T-cell (primary cell): ENCODE measurements around the gene TLCD3B. TPM values are rescaled to one million over a fixed set of nuclear protein-coding genes. Genes with fewer than 3 reads are reported as not detected.

Experiments used
- ATAC-seq, 4 experiments: fragments of 200-7000 bp in 3 of 4; fragments of 150-1000 bp in 1 of 4; cut with Tn5 transposase; replicated peaks in 1 of 4; 1 replicate in 3 of 4; 2 replicates in 1 of 4; pipeline ENCODE4 v1.10.0; 2021; ENCODE audit warnings: moderate library complexity in 3 of 4, mild to moderate bottlenecking in 2 of 4, moderate number of reproducible peaks in 1 of 4
- CTCF ChIA-PET, 2 donors: fragments of 300-600 bp; sonication (Branson Sonifier 250); formaldehyde crosslinking; loops; one replicate each; lab custom pipeline; 2022; ENCODE audit warnings: antibody characterized with exemption in 2 of 2; lab: Charles Lee
- POLR2A ChIA-PET, 2 donors: fragments of 300-600 bp; sonication (Branson Sonifier 250); formaldehyde crosslinking; loops; one replicate each; lab custom pipeline; 2022; ENCODE audit warnings: antibody characterized with exemption in 2 of 2; lab: Charles Lee
- DNase-seq, 35 experiments: peaks; one replicate each; pipeline versions ENCODE4 v3.0.0 to v3.0.0-alpha.2; 2013 to 2023
- H3K27ac ChIP-seq: one replicate; pipeline ENCODE4 v1.5.1; 2013; ENCODE audit warnings: low read length
- H3K27me3 ChIP-seq, 2 experiments: replicated peaks in 1 of 2; 1 replicate in 1 of 2; 2 replicates in 1 of 2; pipeline versions ENCODE4 v1.6.1 to v1.7.0; 2013; ENCODE audit warnings: low read length in 1 of 2, mixed read lengths in 1 of 2; ENCODE audit not compliant: control insufficient read depth in 2 of 2, insufficient read depth in 2 of 2; ENCODE audit errors: extremely low read depth in 1 of 2
- H3K36me3 ChIP-seq, 2 donors: 1 replicate in 1 of 2; 2 replicates in 1 of 2; pipeline versions ENCODE4 v1.6.1 to v1.7.0; 2013; ENCODE audit warnings: low read length in 1 of 2; ENCODE audit not compliant: control insufficient read depth in 2 of 2, insufficient read depth in 1 of 2; ENCODE audit errors: extremely low read depth in 1 of 2
- H3K4me1 ChIP-seq, 2 experiments: 1 replicate in 1 of 2; 2 replicates in 1 of 2; pipeline versions ENCODE4 v1.6.1 to v1.7.0; 2013; ENCODE audit warnings: low read length in 2 of 2, mixed read lengths in 1 of 2; ENCODE audit not compliant: insufficient read depth in 2 of 2, control insufficient read depth in 1 of 2; ENCODE audit errors: extremely low read depth in 1 of 2
- H3K4me3 ChIP-seq, 2 donors: 1 replicate in 1 of 2; 2 replicates in 1 of 2; pipeline versions ENCODE4 v1.5.1 to v1.7.0; 2013; ENCODE audit warnings: mild to moderate bottlenecking in 2 of 2, low read length in 1 of 2, moderate library complexity in 1 of 2; ENCODE audit not compliant: control insufficient read depth in 1 of 2; ENCODE audit errors: extremely low read depth in 1 of 2
- H3K9me3 ChIP-seq: 2 replicates; pipeline ENCODE4 v1.7.0; 2013
- H3K27ac Mint-ChIP-seq, 2 donors: one replicate each; pipeline ENCODE4 v1.8.0; 2020 to 2021; ENCODE audit warnings: mild to moderate bottlenecking in 2 of 2, mixed read lengths in 2 of 2
- H3K27me3 Mint-ChIP-seq, 2 donors: one replicate each; pipeline ENCODE4 v1.8.0; 2021 to 2022; ENCODE audit warnings: mixed read lengths in 2 of 2
- H3K36me3 Mint-ChIP-seq: one replicate; pipeline ENCODE4 v1.8.0; 2021; ENCODE audit warnings: mixed read lengths
- H3K4me1 Mint-ChIP-seq, 3 donors: one replicate each; pipeline ENCODE4 v1.8.0; 2020 to 2022; ENCODE audit warnings: mixed read lengths in 3 of 3, mild to moderate bottlenecking in 1 of 3
- H3K4me3 Mint-ChIP-seq, 3 donors: one replicate each; pipeline ENCODE4 v1.8.0; 2020 to 2022; ENCODE audit warnings: mild to moderate bottlenecking in 3 of 3, mixed read lengths in 3 of 3, moderate library complexity in 3 of 3
- H3K9me3 Mint-ChIP-seq, 3 donors: one replicate each; pipeline ENCODE4 v1.8.0; 2020 to 2022; ENCODE audit warnings: mixed read lengths in 3 of 3
- WGBS: methylation state at CpG from one replicate; pipeline ENCODE4 v1.1.5; 2013; ENCODE audit warnings: missing lambda C conversion rate; ENCODE audit not compliant: insufficient coverage; 5-methylcytosine and 5-hydroxymethylcytosine counted together
- total RNA-seq, 35 experiments: library from RNA in 6 of 35; stranded (reverse) in 6 of 35; fragments of 120-200 nt in 1 of 35; gene quantifications; one replicate each; pipeline versions ENCODE4 v1.2.1 to v1.2.4 and lab custom pipeline; 2013 to 2026

Gene TLCD3B
- total RNA-seq, 5 donors from 2014 or later (not counting 1 experiment from before 2014, with no cell fraction given), result 0.25 to 0.32 (median 0.25) TPM; not detected in 2

GRCh38 chr16:30010844-30011713 is 20.0 kb downstream of the TLCD3B start, which contains the start of gene DOC2A:
DOC2A (minus strand) TSS chr16:30011027; CDS start chr16:30010222, 805 bp downstream.
- Histone ChIP-seq H3K27ac (no peak within 1 kb of the TSS), H3K36me3 (no peaks in the 10 kb centered on the region), H3K27me3 (peaks cover 4 to 53% of the 10 kb centered on the region in 2 experiments), H3K9me3 (no peaks in the 10 kb centered on the region), H3K4me1 (peaks cover 3 to 21% of the 10 kb centered on the region in 2 experiments), H3K4me3 (peak within 1 kb of the TSS; percentile 41 to 57)
- H3K27me3 Mint-ChIP-seq, result peaks cover 4 to 25% of the 10 kb centered on the region in 2 donors
- peak within 1 kb of the TSS; percentile 78 to 90 (median 82) for H3K4me3 Mint-ChIP-seq
- DNase-seq, result peak in 14 of 35 experiments; percentile 18 to 50 (median 29)
- ChIA-PET CTCF (no interaction called here), POLR2A (interaction anchor here in 1 of 2 donors (0.5 kb wide), 1 partner anchor 162 kb away, joined by 6 read pairs; no protein-coding TSS in a partner anchor)
- no peak within 1 kb of the TSS for H3K27ac Mint-ChIP-seq
- ATAC-seq, result peak; percentile 65 to 76 (median 71)
- peaks cover 6 to 15% (median 10%) of the 10 kb centered on the region in 3 donors for H3K4me1 Mint-ChIP-seq
- 1% methylated on average over 62 of the region's 99 CpGs for WGBS
- H3K9me3 Mint-ChIP-seq, result no peaks in the 10 kb centered on the region
- H3K36me3 Mint-ChIP-seq, result no peaks in the 10 kb centered on the region

DNA sequence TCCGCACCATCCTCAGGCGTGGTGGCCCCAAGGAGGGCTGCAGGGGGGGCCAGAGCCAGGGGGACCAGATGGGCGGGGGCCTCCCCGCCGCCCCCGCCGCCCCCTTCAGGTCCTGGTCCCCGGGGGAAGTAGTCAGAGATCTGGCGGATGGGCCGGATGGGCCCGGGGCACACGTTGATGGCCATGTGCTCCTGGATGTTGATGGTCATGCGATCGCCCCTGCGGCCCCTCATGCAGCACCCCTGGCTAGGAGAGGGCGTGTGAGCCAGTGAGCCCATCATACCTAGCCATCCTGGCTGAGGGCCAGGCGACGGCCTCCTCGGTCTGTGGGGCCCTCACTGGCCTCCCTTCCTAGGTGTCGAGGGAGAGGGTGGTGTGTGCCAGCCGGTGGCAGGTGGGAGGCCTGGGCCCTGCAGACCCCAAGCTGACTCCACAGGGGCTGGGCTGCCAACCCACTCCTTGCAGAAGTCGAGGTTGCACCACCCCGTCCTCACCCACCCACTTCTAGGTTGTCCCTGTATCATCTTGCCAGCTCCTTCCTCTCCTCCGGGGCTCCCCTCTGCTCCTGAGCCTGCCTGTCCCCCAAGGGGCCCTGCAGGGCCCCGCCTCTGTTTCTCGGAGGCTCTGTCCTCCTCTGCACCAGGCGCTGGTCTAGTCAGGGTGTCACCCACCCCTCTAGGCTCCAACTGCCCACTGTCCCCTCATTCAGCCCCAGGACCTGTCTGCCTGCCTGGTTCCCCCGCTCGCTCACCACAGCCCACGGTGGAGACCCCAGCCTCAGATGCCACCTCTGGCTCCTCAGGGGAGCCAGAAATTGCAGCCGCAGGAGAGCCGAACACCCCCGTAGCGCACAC is 20.9 kb downstream of the TLCD3B start:
- H3K27me3 Mint-ChIP-seq, result peaks cover 4 to 25% of the 10 kb centered on the region in 2 donors
- peaks cover 3 to 26% of the 10 kb centered on the region in 2 experiments for H3K4me1 ChIP-seq
- H3K4me3 ChIP-seq, result peak overlapping the region in 1 of 2 donors; percentile 54
- no peak for DNase-seq
- peak in 3 of 4 experiments; percentile 4 to 14 (median 8) for ATAC-seq
- peaks cover 6 to 15% (median 12%) of the 10 kb centered on the region in 3 donors for H3K4me1 Mint-ChIP-seq
- H3K9me3 Mint-ChIP-seq, result no peaks in the 10 kb centered on the region
- CTCF ChIA-PET, result no interaction called here
- 26% methylated on average over 29 of the region's 34 CpGs for WGBS
- H3K27ac Mint-ChIP-seq, result no peak overlapping the region
- peak overlapping the region; percentile 69 to 90 (median 70) for H3K4me3 Mint-ChIP-seq
- H3K9me3 ChIP-seq, result no peaks in the 10 kb centered on the region
- H3K36me3 Mint-ChIP-seq, result no peaks in the 10 kb centered on the region
- H3K27me3 ChIP-seq, result peaks cover 4 to 53% of the 10 kb centered on the region in 2 experiments
- peaks cover 0 to 4% of the 10 kb centered on the region in 2 donors for H3K36me3 ChIP-seq
- POLR2A ChIA-PET, result interaction anchor here (0.5 to 0.6 kb wide), 2 partner anchors 161 to 1107 kb away, joined by 6 read pairs; partner anchors contain the start of gene KAT8 (in 1 of the 2)
- no peak overlapping the region for H3K27ac ChIP-seq

DNA sequence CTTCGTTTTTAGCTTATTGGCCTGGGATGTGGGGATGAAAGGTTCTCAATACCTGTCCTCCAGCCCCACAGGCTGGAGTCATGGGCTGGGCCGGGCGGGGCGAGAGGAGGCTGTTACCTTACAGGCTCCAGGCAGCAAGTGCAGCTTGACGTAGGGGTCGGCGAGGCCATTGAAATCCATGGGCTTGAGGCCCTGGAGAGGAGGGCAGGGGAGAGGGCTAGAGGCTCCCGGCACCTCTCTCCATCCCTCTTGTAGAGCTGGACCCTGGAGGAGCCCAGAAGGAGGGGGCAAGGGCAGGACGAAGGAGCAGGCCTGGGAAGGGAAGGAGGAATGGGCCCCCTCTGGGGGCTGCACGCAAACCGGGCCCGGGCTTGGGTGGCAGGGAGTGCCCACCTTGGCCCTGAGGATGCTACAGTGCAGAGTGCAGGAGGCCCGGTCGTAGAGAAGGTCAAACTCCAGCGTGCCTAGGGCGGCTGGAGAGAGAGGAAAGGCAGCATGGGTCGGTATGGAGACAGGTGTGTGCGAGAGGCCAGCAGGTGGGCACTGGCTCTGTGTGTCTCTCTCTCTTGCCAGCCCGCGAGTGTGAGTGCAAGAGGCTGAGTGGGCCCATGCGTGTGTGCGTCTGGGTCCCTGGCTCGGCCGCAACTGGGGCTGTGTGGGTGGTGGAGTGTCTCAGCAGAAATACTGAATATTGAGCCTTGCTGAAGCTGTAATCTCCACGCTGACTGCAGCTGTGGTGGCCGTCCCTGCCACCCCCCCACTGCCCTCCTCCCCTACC is 21.8 kb downstream of the TLCD3B start:
- POLR2A ChIA-PET, result interaction anchor here in 1 of 2 donors (0.6 kb wide), 1 partner anchor 266 kb away, joined by 3 read pairs; no protein-coding TSS in a partner anchor
- Histone ChIP-seq H3K9me3 (no peaks in the 10 kb centered on the region), H3K4me3 (no peak overlapping the region), H3K27me3 (peaks cover 4 to 53% of the 10 kb centered on the region in 2 experiments), H3K36me3 (peaks cover 0 to 4% of the 10 kb centered on the region in 2 donors), H3K4me1 (peaks cover 3 to 31% of the 10 kb centered on the region in 2 experiments), H3K27ac (no peak overlapping the region)
- ATAC-seq (no peak), DNase-seq (no peak)
- no peaks in the 10 kb centered on the region for H3K36me3 Mint-ChIP-seq
- peaks cover 4 to 25% of the 10 kb centered on the region in 2 donors for H3K27me3 Mint-ChIP-seq
- peak overlapping the region in 2 of 3 donors; percentile 25 to 90 for H3K4me3 Mint-ChIP-seq
- no peaks in the 10 kb centered on the region for H3K9me3 Mint-ChIP-seq
- CTCF ChIA-PET, result interaction anchor here in 1 of 2 donors (0.6 kb wide), 1 partner anchor 308 kb away, joined by 3 read pairs; no protein-coding TSS in a partner anchor
- no peak overlapping the region for H3K27ac Mint-ChIP-seq
- H3K4me1 Mint-ChIP-seq, result peaks cover 6 to 15% (median 12%) of the 10 kb centered on the region in 3 donors
- 57% methylated on average over 10 of the region's 26 CpGs for WGBS

DNA sequence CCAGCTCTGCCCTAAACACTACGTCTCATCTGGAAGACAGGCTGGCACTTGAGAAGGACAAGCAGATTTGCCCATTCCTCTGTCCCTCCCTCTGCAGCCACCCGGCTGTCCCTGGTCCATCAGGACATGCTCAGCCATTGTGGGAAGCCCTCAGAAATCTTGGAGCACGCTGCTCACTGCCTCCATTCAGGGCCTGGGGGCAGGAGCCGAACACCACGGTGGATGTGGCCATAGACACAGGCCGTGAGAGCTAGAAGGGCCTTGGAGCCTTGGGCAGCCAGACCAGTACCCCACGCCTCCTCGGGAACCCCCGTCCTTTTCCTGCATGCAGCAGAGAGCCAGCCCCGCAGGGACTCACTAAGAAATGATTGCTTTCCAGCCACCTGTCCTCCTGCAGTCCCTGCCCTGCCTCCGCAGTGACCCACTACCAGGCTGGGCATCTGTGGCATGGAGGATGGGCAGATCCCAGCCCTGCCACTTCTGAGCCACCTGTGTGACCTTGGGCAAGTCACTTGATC is 23.6 kb downstream of the TLCD3B start:
- H3K27ac ChIP-seq, result no peak overlapping the region
- 82% methylated on average over 6 of the region's 11 CpGs for WGBS
- Mint-ChIP-seq H3K4me3 (no peak overlapping the region), H3K9me3 (no peaks in the 10 kb centered on the region), H3K27me3 (peaks cover 4 to 25% of the 10 kb centered on the region in 2 donors), H3K4me1 (peaks cover 6 to 15% (median 15%) of the 10 kb centered on the region in 3 donors), H3K27ac (no peak overlapping the region), H3K36me3 (no peaks in the 10 kb centered on the region)
- peaks cover 3 to 9% of the 10 kb centered on the region in 2 donors for H3K36me3 ChIP-seq
- ChIA-PET CTCF (no interaction called here), POLR2A (no interaction called here)
- no peak overlapping the region for H3K4me3 ChIP-seq
- H3K4me1 ChIP-seq, result peaks cover 3 to 31% of the 10 kb centered on the region in 2 experiments
- H3K9me3 ChIP-seq, result no peaks in the 10 kb centered on the region
- DNase-seq (no peak), ATAC-seq (no peak)
- peaks cover 4 to 44% of the 10 kb centered on the region in 2 experiments for H3K27me3 ChIP-seq

- DNase-seq (no peak), ATAC-seq (no peak)
- Mint-ChIP-seq H3K4me3 (no peak overlapping the region), H3K9me3 (no peaks in the 10 kb centered on the region), H3K4me1 (peaks cover 7 to 12% (median 11%) of the 10 kb centered on the region in 3 donors), H3K36me3 (peaks cover 6% of the 10 kb centered on the region), H3K27me3 (peaks cover under 1 to 21% of the 10 kb centered on the region in 2 donors), H3K27ac (no peak overlapping the region)
- H3K36me3 ChIP-seq, result peaks cover 3 to 10% of the 10 kb centered on the region in 2 donors
- H3K4me1 ChIP-seq, result peaks cover 3 to 28% of the 10 kb centered on the region in 2 experiments
- peaks cover 4 to 38% of the 10 kb centered on the region in 2 experiments for H3K27me3 ChIP-seq
- no peak overlapping the region for H3K4me3 ChIP-seq
- ChIA-PET CTCF (interaction anchor here in 1 of 2 donors (0.6 kb wide), 1 partner anchor 306 kb away, joined by 7 read pairs; no protein-coding TSS in a partner anchor), POLR2A (no interaction called here)
- no peak overlapping the region for H3K27ac ChIP-seq
- no peaks in the 10 kb centered on the region for H3K9me3 ChIP-seq
- WGBS, result 94% methylated on average over 31 of the region's 34 CpGs
These were observed 24.3 kb downstream of the TLCD3B start for GRCh38 chr16:30006659-30007377.
